ENCODE measurements around the gene EMP2. TPM values are rescaled to one million over a fixed set of nuclear protein-coding genes. Genes with fewer than 3 reads are reported as not detected.

The EMP2 gene
- total and polyA plus RNA-seq, 2 donors (not counting 1 experiment from before 2014, with no cell fraction given): 22.5 to 36.8 TPM

- Histone ChIP-seq H3K79me2 (ENCODE audit: control insufficient read depth, insufficient read depth, low read length) (no peaks in the 10 kb centered on the region), H3K4me3 (replicated peaks in 1 of 4; ENCODE audit: control extremely low read depth in 1 of 4, insufficient read depth in 1 of 4, low read depth in 3 of 4, low read length in 4 of 4) (no peak overlapping the region), H3K4me2 (ENCODE audit: extremely low read depth, insufficient read depth, low read length) (no peak overlapping the region), H3K27ac (ENCODE audit: insufficient read depth, low read length) (no peak overlapping the region), H4K20me1 (ENCODE audit: control insufficient read depth, extremely low read depth, insufficient read depth, low read length) (no peaks in the 10 kb centered on the region), H3K4me1 (ENCODE audit: control insufficient read depth, extremely low read depth, insufficient read depth, low read length) (peaks cover 9% of the 10 kb centered on the region), H3K9me3 (ENCODE audit: control insufficient read depth, insufficient read depth, low read depth, low read length) (no peaks in the 10 kb centered on the region), H2AFZ (ENCODE audit: low read length) (no peak overlapping the region), H3K36me3 (ENCODE audit: control insufficient read depth, insufficient read depth, low read length) (no peaks in the 10 kb centered on the region), H3K9ac (ENCODE audit: insufficient read depth, low read length) (no peak overlapping the region), H3K27me3 (ENCODE audit: control insufficient read depth, insufficient read depth, low read length) (no peaks in the 10 kb centered on the region)
- TF ChIP-seq CTCF (conservative IDR thresholded peaks at IDR 0.05 in 1 of 2, IDR thresholded peaks at IDR 0.05 in 1 of 2; ENCODE audit: low read depth in 1 of 2, low read length in 2 of 2): no peak
- no peak for DNase-seq (ENCODE audit: low read depth in 2 of 2)
Observed at GRCh38 chr16:10556236-10556635, 24.2 kb downstream of the EMP2 start.

DNA sequence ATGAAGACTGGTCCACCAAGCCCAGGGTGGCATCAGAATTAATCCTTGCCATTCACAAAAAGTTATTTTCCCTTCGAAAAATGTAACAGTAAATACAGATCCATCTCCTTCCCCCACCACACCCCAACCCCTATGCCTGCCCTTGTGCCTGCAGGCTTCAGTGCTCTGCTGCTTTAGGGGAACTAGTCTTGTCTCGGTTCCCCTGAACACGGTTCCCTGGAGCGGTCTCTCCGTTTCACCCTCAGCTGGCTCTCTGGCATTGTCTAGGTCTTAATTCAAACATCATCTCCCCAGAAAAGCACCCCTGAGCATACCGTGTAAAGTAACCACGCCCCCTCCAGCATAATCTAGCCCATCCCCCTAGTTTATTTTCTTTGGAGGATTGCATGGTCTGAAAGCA lies 25.8 kb downstream of the EMP2 start:
- no peak overlapping the region for H2AFZ ChIP-seq (ENCODE audit: low read length)
- H3K36me3 ChIP-seq (ENCODE audit: control insufficient read depth, insufficient read depth, low read length): no peaks in the 10 kb centered on the region
- no peak overlapping the region for H3K27ac ChIP-seq (ENCODE audit: insufficient read depth, low read length)
- DNase-seq (ENCODE audit: low read depth in 2 of 2): no peak
- TF ChIP-seq EZH2 (IDR thresholded peaks at IDR 0.05; ENCODE audit: low read length, missing control alignments): no peak
- TF ChIP-seq CTCF (conservative IDR thresholded peaks at IDR 0.05 in 1 of 2, IDR thresholded peaks at IDR 0.05 in 1 of 2; ENCODE audit: low read depth in 1 of 2, low read length in 2 of 2): no peak
- no peak overlapping the region for H3K9ac ChIP-seq (ENCODE audit: insufficient read depth, low read length)
- no peaks in the 10 kb centered on the region for H3K79me2 ChIP-seq (ENCODE audit: control insufficient read depth, insufficient read depth, low read length)
- no peak overlapping the region for H3K4me2 ChIP-seq (ENCODE audit: extremely low read depth, insufficient read depth, low read length)
- H3K27me3 ChIP-seq (ENCODE audit: control insufficient read depth, insufficient read depth, low read length): no peaks in the 10 kb centered on the region
- H3K4me3 ChIP-seq (replicated peaks in 1 of 4; ENCODE audit: control extremely low read depth in 1 of 4, insufficient read depth in 1 of 4, low read depth in 3 of 4, low read length in 4 of 4): no peak overlapping the region
- H3K9me3 ChIP-seq (ENCODE audit: control insufficient read depth, insufficient read depth, low read depth, low read length): no peaks in the 10 kb centered on the region
- H3K4me1 ChIP-seq (ENCODE audit: control insufficient read depth, extremely low read depth, insufficient read depth, low read length): peaks cover 5% of the 10 kb centered on the region
- no peaks in the 10 kb centered on the region for H4K20me1 ChIP-seq (ENCODE audit: control insufficient read depth, extremely low read depth, insufficient read depth, low read length)

GRCh38 chr16:10552998-10553491 lies 27.4 kb downstream of the EMP2 start:
- TF ChIP-seq CTCF (conservative IDR thresholded peaks at IDR 0.05 in 1 of 2, IDR thresholded peaks at IDR 0.05 in 1 of 2; ENCODE audit: low read depth in 1 of 2, low read length in 2 of 2) (no peak), EZH2 (IDR thresholded peaks at IDR 0.05; ENCODE audit: low read length, missing control alignments) (no peak)
- Histone ChIP-seq H3K79me2 (ENCODE audit: control insufficient read depth, insufficient read depth, low read length) (no peaks in the 10 kb centered on the region), H3K4me3 (replicated peaks in 1 of 4; ENCODE audit: control extremely low read depth in 1 of 4, insufficient read depth in 1 of 4, low read depth in 3 of 4, low read length in 4 of 4) (no peak overlapping the region), H3K4me2 (ENCODE audit: extremely low read depth, insufficient read depth, low read length) (no peak overlapping the region), H2AFZ (ENCODE audit: low read length) (no peak overlapping the region), H3K27me3 (ENCODE audit: control insufficient read depth, insufficient read depth, low read length) (no peaks in the 10 kb centered on the region), H3K36me3 (ENCODE audit: control insufficient read depth, insufficient read depth, low read length) (peaks cover under 1% of the 10 kb centered on the region), H3K9ac (ENCODE audit: insufficient read depth, low read length) (no peak overlapping the region), H4K20me1 (ENCODE audit: control insufficient read depth, extremely low read depth, insufficient read depth, low read length) (no peaks in the 10 kb centered on the region), H3K9me3 (ENCODE audit: control insufficient read depth, insufficient read depth, low read depth, low read length) (no peaks in the 10 kb centered on the region), H3K4me1 (ENCODE audit: control insufficient read depth, extremely low read depth, insufficient read depth, low read length) (no peaks in the 10 kb centered on the region), H3K27ac (ENCODE audit: insufficient read depth, low read length) (no peak overlapping the region)
- no peak for DNase-seq (ENCODE audit: low read depth in 2 of 2)

Measured in fibroblast of lung (primary cell).